ENCODE measurements around the gene AOPEP.
A peak's percentile ranks its signal among the peaks of the same experiment; 100 is the strongest.

Gene AOPEP

DNA sequence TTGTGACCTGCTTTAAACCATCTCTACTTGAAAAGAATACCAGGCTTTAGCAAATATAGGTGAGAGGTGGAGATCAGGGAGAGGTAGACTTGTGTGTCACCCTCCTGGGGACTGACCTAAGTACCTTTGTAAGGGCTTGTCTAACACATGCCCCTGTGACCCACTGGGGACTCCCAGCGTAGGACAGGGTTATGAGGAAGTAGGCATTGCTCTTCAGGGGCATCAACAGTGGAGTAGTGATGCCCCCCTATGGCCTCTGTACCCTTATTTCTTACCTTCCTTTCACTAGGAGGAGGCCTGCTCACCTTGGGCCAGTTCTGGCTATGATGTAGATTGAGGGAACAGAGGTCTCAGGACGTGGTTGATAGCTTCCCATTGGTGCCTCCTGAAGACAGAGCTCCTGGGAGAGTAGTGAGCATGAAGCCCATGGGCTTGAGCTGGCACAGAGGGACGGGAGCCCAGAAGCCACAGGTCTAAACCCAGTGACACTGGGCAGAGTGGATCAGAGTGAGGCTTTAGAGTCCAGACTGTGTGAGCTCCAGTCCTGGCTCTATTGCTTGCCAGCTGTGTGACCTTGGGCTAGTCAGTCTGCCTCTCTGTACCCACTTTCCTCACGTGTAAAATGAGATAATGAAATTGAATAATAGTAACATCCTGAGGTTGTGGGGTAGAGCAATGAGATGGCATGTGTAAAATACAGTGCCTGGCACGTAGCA lies 191.7 kb downstream of the AOPEP start:
- DNase-seq (ENCODE audit: low read depth, low spot score): no peak
- H3K4me3 ChIP-seq (ENCODE audit: low read length): no peak overlapping the region

DNA sequence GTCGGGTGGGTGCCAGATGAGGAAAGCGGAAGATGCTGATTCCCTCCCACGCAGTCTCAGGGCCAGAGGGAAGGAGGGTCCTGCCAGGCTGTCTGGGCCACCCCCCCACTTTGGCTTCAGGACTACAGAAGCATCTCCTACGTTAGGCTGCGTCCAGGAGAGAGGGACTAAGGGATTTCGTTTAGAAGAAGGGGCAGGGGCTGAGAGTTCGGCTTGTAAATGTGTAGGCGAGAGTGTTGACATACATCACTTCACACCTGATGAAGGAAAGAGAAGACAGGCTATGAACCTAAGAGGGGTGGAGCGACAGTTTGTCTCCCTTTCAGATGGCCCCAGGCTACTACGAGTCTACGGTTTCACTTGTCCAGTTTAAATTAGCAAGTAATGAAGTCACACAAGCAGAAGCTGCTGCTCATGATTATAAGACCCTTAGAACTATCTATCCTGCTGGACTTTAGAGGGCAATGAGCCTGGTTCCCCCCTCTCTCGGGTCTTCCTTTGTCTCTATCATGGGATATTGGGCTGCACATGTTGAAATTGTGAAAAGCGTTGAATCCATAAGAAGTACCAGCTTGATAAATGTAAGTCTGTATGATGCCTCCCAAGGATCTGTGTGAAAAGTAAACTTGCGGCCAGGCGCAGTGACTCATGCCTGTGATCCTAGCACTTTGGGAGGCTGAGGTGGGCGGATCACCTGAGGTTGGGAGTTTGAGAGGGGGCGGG lies 193.0 kb downstream of the AOPEP start:
- no peak overlapping the region for H3K4me3 ChIP-seq (ENCODE audit: low read length)

DNA sequence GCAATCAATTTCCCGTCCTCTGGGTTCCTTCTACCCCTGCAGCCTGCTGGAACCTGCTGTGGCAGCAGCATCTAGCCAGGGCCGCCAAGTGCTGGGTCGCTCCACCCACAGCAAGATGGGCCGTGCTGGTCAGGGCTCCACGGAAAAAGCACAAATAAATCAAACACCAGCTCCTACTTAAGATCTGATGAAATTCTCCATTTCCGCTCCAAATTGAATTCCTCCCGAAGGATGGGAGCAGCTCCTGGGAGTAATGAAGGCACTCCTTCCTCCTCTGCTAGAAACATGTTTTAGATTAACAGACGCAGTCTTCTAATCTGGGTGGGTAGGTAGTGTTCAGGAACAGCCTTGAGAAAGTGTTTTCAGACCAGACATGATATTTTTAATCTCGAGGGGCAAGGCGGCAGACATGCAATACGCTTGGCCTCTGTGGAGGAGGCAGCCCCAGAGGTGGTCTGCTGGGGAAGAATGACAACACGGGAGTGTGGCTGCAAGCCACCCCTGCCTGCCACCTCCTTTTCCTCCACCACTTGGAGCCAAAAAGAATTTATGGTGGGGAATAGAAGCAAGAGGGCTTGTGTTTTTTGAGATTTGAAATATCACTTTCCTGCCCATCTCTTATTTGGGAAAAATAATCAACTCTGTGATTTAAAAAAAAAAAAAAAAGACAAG lies 194.1 kb downstream of the AOPEP start:
- no peak overlapping the region for H3K4me3 ChIP-seq (ENCODE audit: low read length)
- no peak for DNase-seq (ENCODE audit: low read depth, low spot score)

More for the DNA sequence above, 193.0 kb downstream of the AOPEP start:
- DNase-seq (ENCODE audit: low read depth, low spot score): no peak

DNA sequence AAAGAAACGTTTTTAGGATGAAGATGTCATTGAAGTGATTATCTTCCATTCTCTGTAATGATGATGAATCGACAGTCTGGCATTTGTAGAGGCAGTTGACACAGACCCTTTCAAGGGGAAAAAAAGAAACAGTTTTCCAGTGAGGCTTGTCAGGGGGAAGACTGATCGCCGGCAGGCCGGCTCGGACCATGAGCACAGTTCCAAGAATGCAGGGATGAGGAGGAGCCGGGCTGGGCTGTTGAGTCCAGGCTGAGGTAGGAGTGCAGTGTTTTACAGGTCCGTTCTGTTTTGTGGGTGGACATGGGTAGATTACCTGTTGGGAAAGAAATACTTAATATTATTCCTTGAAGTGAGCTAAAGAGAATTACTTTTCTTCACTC lies 194.6 kb downstream of the AOPEP start:
- no peak for DNase-seq (ENCODE audit: low read depth, low spot score)
- H3K4me3 ChIP-seq (ENCODE audit: low read length): no peak overlapping the region

DNA sequence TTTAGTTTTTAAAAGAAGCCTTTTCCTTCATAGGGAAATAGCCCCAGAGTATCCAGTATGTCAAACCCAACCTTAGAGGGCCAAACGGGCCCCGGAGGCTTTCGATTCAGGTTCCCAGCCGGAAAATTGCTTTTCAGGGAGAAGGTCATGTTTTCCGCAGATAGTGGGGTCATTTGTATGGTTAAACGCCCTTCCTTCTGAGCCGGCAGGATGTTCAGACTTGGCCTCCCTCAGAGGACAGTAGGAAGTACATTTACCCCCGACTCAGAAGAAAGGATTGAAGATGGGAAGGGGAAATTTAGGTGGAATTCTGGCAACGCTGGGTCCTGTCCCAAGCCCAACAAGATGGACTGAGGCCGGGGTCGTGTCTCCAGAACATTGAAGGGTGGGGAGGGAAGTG lies 195.2 kb downstream of the AOPEP start:
- no peak for DNase-seq (ENCODE audit: low read depth, low spot score)
- H3K4me3 ChIP-seq (ENCODE audit: low read length): no peak overlapping the region

DNA sequence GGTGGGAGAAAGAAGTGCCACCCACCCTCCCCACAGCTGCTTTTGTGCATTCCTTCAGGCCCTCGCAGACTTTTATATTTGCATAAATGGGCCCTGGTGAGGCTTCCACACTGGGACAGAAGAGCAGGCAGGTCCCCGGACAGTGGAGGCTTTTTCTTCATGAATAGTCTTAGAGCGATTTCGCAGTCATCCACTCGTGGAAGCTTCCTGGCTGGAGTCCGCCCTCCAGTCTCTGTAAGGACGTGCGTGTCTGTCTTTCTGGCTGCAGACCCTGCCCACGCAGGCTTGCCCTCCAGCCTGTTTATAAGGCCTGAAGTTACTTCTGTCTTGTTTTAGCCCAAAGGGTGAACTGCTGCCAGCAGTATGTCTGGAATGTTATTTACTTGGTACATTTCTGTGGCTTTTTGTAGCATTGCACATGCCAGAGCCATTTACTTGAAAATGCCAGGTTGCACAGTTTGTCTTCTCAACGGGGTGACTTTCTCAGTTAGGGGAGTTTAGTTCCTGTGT lies 195.7 kb downstream of the AOPEP start:
- H3K4me3 ChIP-seq (ENCODE audit: low read length): no peak overlapping the region
- no peak for DNase-seq (ENCODE audit: low read depth, low spot score)

- no peak overlapping the region for H3K4me3 ChIP-seq (ENCODE audit: low read length)
- DNase-seq (ENCODE audit: low read depth, low spot score): no peak
Measured at GRCh38 chr9:94922691-94923107, 196.2 kb downstream of the AOPEP start.

- no peak overlapping the region for H3K4me3 ChIP-seq (ENCODE audit: low read length)
- no peak for DNase-seq (ENCODE audit: low read depth, low spot score)
Measured at GRCh38 chr9:94923326-94924089, 197.0 kb downstream of the AOPEP start.

DNA sequence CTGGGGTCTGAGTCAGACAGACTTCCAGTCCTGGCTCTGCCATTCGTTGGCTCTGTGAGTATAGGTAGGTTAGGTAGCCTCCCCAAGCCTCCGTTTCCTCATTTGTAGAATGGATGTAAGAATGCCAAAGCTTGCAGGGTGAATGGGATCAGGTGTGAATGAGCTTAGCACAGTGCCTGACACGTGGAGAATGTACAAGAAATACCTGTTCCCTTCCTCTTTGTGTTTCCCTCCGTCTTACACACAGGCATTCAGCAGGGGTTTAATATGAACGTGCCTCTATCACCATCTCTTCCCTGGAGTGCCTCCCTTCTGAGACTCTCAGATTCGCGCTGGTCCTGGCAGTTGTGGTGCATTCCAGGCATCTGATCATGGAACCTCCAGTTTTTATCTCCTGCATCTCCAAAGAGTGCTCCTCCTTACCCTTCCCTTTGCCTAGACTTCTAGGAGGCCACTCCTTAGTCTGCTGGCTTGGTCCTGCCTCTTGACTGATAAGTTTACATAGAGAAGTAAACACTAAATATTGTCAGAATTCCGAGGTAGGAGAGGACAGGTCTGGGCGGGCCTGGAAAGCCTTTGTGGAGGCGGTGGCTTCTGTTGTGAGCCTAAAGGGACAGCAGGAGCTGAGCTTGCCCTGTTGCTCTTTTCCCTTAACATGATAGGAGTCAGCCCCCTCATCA lies 199.4 kb downstream of the AOPEP start:
- DNase-seq (ENCODE audit: low read depth, low spot score): no peak
- no peak overlapping the region for H3K4me3 ChIP-seq (ENCODE audit: low read length)

- no peak overlapping the region for H3K4me3 ChIP-seq (ENCODE audit: low read length)
- no peak for DNase-seq (ENCODE audit: low read depth, low spot score)
Measured at GRCh38 chr9:94926431-94926800, 199.9 kb downstream of the AOPEP start.

- no peak overlapping the region for H3K4me3 ChIP-seq (ENCODE audit: low read length)
- DNase-seq (ENCODE audit: low read depth, low spot score): no peak
Measured at GRCh38 chr9:94927048-94927761, 200.7 kb downstream of the AOPEP start.

DNA sequence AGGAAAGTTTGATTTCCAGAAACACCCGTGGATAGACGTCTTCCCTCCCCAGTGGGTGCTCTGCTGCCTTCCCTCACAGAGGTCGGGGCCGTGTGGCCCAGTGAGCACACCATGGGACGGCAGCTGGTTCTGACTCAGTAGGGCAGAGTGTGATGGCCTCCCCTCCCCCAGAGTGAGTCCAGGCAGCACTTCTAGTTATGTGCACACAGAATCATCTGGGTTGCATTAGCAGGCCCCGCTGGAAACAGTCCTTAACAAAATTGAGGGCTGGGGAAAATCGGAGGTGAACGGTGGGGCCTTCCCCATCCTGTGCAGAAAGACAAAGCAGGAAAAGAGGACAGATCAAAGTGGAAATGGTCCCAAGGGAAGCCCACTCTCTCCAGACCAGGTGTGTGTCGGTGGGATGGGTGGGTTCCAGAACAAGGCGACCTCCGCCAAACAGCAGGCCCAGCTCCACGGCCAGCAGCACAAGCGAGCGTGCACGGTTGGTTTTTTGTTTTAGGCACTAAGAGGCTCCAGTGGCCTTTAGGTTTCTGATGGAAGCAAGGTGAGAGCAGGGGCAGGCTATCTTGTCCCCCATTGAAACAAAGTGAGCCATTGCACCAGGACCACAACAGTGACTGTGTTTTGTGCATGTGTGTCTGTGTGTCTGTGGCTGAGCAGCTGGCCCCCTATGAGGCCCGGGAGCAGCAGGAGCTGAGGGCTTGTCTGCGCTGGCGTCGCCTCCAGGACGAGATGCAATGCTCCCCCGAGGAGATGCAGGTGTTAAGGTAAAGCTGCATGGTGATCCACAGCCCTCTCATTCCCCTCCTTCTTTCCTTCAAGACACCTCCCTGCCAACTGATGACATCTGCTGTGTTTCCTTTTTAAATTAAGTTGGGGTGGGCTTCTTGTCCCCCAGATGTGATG lies 201.5 kb downstream of the AOPEP start:
- no peak for DNase-seq (ENCODE audit: low read depth, low spot score)
- no peak overlapping the region for H3K4me3 ChIP-seq (ENCODE audit: low read length)

DNA sequence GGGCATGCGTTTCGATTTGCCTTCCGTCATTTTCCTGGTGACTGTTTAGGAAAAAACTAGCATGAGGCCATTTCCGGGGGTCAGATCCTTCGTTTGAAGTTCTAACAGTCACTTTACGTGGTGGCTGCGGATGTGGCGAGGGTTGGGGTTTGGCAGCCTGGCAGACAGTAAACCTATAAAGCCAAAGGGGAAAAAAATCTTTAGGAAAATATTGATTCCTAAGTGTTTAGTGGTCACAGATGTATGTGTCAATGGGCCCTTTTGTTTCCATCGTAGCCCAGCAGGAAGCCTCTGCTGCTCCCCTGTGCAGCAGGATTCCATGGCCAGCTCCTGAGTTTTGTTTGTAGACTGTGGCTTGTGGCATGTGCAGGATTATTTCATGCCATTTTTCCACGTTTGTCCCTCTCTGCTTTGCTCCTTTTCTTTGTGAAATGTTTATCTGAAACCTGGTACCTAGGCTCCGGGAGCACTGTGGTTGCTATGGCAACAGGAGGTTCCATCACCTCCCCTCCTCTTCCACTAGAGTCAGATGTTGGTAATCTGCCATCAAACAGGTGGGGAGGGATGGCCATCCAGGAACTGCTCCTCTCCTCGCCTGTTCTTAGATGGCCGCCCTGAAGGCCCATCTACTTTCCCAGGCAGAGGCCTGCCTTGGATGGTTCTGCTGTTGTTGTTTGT lies 202.3 kb downstream of the AOPEP start:
- H3K4me3 ChIP-seq (ENCODE audit: low read length): no peak overlapping the region
- peak; percentile 76 for DNase-seq (ENCODE audit: low read depth, low spot score)

- H3K4me3 ChIP-seq (ENCODE audit: low read length): no peak overlapping the region
- no peak for DNase-seq (ENCODE audit: low read depth, low spot score)
Measured at GRCh38 chr9:94929369-94929756, 202.9 kb downstream of the AOPEP start.

- no peak for DNase-seq (ENCODE audit: low read depth, low spot score)
- no peak overlapping the region for H3K4me3 ChIP-seq (ENCODE audit: low read length)
Measured at GRCh38 chr9:94931036-94931633, 204.6 kb downstream of the AOPEP start.

- no peak overlapping the region for H3K4me3 ChIP-seq (ENCODE audit: low read length)
- no peak for DNase-seq (ENCODE audit: low read depth, low spot score)
Measured at GRCh38 chr9:94931740-94932139, 205.2 kb downstream of the AOPEP start.
